Stimulated activated naive CD4-positive, alpha-beta T cell (primary cell): ENCODE results near the gene TTC7B.

Source experiments
- DNase-seq, 6 experiments: peaks; one replicate each; lab custom pipeline; 2025; lab: John Stamatoyannopoulos, UW

TTC7B gene

DNA sequence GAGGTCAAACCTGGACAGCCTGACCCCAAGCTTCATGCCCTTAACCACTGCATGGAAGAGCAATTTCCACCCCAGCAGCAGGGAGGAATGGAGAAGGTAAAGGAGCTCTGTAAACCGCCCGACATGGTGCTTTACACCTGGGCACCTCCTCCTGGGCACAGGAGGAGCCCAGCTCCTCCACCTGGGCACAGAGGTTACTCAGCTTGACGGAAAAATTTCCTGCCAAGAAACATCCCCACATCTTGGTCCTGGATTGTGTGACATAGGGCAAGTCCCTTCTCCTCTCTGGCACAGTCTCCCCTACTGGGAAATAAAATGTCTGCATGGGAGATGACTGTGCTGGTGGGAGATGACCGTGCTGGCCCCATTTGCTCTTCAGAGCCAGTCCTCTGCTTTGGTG lies 40.8 kb downstream of the TTC7B start:
- no peak for DNase-seq

DNA sequence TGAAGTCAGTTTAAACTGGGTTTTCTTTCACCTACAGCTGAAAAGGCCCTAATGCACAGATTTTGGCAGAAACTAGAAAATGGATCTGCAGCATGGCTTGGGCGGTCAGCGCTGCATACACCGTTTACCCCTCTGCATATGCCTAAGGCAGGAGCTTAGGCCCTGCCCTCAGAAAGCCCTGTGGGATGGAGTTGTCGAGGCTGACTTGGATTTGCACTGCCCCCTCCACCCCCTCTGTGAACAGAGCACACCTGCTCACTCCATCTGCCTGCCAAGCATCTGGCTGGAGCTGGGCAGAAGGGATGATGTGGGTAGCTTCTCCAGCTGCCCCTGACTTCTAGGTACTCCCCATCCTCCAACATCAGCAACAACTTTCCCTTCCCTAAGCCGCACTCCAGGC lies 41.9 kb downstream of the TTC7B start:
- DNase-seq = no peak

DNA sequence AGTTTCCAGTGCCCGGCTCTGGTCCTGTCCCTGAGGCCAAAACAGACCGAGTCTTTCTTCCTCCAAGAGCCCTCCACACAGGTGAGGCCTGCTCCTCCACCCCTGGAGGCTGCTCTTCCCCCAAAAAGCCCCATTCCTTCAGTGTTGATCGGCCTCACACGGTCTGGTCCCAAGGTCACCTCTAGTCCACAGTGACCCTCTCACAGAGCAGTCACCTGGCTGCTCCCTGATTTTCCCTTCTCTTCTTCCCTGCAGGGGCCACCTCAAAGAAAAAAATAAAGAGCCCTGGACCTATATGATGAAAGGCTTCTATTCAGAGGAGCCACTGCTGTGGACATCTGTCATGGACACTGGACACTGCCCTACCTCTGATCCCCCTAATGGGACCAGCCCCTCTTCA lies 42.5 kb downstream of the TTC7B start:
- no peak for DNase-seq

DNA sequence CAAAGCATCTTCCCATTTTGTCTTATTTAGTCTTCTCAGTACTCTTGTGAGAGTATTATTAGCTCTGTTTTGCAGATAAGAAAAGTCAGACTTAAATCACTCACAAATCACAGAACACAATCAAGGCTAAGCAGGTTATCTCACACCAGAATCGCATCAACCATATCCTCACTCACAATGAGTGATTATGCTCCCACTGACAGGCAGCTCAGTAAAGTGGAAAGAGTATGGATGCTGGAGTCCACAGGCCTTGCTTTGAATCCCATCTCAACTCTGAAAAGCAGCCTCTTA lies 43.1 kb downstream of the TTC7B start:
- DNase-seq = no peak

DNA sequence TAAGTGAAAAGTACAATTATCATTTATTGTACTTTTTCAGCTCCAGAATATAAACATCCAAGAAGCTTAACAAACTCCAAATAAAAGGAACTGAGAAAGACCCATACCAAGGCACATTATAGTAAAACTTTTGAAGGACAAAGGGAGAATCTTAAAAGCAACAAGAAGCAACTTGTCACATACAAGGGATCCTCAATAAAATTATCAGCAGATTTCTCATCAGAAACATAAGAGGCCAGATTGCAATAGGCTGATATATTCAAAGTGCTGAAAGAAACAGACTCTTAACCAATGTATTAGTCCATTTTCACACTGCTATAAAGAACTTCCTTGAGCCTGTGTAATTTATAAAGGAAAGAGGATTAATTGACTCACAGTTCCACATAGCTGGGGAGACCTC lies 48.3 kb downstream of the TTC7B start:
- DNase-seq = no peak

DNA sequence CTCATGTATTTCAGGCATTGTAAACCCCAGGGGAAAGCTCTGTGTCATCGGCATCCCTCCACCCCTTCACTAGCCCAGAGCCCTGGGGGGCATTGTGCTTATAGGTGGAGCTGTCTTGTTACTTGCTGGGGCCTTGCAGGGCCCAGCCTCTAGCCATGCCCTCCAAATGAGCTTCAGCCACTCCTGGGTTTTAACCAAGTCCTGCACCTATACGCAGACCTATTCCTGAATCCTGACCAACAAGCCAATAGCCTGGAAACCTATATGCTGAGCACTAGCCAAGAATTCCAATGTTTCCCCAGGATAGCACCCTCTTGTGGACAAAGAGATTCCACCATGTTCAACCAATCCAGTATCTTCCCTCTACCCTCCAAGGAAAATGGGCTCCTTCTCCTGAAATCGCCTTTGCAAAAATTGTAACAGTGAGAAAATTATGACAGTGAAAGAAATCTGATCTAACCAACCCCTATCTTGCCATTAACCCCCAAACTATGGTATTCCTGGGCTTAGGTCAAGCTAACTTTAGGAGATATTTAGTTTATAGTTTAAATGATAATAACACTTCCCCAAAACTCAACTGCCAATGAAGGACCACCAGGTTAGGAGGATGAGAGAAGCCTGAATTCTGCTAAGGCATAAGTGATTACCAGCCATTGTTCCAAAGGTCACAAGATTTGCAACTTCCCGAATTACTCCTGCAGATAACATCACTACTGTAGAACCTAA lies 55.5 kb downstream of the TTC7B start:
- DNase-seq = no peak

DNA sequence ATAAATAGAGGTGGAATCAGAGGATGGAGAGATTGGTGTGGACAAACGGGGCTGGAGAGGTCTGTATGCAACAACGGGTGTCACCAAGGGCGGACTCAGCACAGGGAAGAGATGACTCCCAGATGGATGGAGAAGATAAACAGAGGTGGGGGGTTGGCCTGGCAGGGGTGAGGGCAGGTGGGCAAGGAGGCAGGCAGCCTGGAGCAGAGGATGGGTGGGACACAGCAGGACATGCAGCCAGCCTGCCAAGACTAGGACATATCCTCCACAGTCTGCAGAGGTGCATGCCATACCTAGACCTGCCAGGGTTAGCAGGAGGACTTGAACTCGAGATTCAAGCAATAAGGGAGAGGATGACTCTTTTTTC lies 56.2 kb downstream of the TTC7B start:
- no peak for DNase-seq

DNA sequence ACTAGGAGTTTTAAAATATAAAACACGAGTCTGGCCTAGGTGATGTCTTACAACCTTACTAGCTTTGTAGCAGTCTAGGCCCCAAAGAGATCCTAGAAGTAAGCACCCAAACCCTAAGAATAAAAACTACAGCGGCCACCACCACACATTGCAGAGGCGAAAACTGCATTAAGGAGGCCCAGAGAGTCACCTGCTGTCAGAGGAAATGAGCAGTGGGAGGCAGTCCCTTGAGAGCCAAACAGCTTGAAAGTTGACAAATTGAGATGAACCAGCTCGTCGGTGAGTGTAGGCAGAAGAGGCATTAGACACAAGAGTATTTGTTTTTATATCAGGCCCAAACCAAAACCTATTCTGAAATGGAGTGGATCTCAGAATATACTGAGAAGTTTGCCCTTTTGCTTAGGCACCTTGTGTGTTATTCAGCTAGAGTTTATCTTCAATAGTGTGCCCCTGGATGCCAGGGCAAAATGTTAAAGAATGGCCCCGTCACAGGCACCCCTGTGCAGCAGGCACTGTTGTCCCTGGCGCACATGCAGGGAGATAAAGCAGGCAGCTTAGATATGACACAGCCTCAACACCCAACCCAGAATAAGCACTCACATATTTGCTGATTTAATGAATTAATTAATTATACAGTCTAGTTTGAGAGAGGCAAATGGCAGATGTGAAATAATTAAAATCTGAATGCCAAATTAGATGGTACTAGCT lies 56.7 kb downstream of the TTC7B start:
- DNase-seq = peak in 4 of 6 experiments; percentile 8 to 33 (median 12)

DNA sequence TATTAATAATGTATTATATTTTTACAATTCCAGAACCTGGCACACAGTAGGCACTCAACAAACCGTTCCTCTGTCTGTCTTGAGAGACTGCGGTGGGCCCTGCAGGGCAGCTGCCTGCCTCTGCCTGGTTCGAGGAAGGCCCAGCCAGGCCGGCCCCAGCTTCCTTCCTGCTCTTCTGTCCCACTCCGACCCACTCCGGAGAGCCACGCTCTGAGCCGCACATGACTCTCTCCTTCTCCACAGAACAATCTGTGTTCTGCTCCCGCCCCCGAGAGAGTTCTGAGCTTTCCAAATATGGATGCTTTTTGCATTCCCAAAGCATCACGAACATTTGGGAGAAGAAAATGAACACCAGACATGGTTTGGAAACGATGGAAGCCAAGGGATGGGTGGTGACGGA lies 57.3 kb downstream of the TTC7B start:
- DNase-seq = peak in 1 of 6 experiments; percentile 1

DNA sequence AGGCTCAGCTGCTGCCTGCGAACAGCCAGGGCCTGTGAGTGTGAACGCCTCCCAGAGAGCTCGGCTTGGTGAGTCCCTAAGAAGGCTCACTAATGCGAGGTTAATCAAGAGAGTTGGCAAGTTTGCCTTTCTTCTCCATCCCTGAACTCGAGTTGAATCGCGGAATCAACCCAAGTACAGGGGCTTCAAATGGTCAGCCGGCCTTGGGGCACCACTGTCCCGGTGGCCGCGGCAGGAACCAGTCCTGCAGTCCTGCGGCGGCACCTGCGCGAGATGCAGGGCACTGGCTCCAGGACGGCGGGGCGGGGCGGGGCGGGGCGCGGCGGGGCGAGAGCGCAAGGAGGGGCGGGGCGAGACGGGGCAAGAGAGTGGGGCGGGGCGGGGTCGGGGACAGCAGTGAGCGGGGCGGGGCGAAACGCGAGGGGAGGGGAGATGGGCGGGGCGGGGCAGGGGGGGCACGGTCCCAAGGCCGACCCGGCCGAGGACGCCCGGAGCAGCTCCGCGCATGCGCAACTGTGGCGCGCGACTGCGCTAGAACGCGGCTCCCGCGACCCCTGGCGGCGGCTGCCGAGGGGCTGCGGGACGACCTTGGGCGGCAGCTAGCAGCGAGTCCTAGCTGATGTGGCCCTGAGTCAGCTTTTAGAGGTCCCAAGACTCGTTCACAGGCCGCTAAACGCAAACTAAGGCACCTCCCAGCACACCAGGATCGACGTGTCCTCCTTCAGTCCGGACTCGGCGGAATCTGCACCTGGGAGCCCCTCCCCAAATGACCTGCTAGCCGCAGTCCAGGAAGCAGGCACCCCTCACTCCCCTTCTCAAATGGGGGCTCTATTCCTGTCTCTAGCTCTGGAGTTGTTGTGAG lies 58.0 kb downstream of the TTC7B start:
- peak; percentile 88 to 96 (median 94) for DNase-seq

DNA sequence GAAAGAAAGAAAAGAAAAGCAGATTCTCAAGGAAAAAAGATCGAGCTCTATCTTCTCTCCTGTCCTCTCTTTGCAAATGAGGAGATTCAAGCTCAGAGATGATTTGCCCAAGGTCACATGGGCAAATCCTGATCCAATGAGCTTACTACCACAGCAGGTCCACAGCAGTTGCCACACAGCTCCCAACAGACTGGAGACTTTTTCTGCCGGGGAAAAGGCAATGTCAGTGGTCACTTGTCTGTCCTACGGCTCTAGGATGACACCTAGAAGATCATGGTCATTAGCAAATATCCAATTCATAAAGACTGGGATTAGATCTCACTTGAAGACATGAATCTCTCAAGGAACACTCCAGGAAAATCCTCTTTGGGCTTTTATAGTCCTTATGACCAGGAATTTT lies 58.8 kb downstream of the TTC7B start:
- no peak for DNase-seq

DNA sequence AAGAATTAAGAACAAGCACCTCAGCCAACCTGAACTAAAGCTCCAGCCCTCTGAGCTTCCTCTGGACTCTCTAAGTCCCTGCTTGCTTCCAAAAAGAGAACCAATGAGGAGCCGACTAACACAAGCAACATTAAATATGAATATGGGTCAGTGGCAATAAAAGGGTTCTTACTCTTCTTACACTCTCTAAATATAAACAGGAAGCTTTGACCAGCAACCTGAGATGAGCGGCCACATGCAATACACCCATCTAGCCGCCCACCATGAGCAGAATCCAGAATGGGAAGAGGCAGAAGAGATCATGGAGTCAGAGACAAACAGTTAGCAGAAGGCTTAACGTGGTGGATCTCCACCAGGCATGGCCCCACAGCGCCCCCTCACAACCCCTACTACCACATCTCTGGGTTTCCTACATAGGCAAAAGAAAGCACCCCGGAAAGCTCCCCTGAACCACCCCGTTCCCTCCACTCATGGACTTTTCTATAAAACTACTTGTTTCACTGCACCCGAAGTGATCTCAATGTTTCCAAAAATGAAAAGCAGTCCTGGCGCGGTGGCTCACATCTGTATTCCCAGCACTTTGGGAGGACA lies 59.4 kb downstream of the TTC7B start:
- DNase-seq = no peak

DNA sequence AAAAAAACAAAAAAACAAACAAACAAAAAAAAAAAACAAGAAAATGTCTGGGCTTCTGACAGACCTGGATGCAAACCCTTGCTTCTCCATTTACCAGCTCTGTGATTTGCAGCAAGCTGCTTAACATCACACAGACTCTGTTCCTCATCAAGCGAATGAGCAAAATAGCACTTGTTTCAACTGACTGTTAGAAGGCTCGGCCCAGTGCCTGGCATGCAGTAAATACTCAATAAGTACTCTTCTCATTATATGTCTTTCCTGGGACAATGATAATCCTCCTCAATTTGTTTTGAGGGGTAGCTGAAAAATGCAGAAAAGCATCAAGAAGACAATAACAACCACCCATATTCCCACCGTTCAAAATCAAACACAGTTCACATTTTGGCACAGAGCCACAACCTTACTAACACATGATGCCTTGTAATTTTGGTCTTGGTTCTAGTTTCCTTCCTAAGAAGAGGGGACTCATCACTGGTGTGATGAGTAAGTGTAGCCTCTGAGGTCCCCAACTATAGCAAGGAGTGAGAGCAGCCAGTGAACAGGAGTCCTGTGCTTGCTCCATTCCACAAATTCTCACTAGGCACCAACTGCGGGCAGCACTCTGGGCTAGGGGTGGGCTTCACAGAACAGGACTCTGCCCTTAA lies 60.4 kb downstream of the TTC7B start:
- DNase-seq = no peak

DNA sequence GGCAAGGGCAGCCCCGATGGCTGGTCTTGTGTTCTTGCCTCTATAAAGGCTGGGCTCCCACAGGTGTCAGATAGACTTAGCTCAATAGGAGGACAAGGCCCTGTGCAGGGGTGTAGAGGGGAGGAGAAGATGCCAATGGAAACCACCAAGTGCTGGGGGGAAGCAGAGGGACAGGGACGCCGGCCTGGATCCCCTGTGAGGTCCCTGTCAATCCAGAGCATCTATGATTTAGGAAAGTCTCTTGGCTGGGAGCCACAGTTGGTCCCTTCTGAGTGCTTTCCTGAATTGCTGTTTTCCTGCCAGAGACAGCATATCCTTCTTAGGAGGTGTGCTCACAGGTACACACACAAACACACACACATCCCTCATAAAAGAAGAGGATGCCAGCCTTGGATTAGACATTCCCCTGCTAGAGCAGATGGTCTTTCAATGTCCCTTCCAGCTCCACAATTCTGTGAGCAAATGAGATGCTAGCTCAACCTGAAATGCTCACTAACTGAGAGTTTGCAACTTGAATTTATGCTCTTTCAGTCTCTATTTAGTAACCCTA lies 62.7 kb downstream of the TTC7B start:
- DNase-seq = no peak

DNA sequence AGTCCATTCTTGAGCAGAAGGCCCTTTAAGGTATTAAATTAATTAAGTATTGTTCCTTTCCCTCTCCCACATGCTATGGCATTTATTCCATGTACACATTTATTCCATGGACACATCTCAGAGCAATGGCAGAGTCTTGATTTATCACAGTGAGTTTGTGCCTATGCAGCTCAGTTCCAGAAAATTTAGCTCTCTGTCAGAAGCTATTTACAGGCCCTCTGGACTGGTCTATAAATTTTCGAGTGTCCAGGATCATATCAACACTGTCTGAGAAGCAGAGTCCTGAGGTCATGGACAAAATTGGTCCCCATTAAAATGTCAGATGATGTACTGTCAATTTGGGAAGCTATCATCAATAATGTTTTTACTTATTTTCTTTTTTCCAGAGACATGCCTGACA lies 65.5 kb downstream of the TTC7B start:
- DNase-seq = no peak

DNA sequence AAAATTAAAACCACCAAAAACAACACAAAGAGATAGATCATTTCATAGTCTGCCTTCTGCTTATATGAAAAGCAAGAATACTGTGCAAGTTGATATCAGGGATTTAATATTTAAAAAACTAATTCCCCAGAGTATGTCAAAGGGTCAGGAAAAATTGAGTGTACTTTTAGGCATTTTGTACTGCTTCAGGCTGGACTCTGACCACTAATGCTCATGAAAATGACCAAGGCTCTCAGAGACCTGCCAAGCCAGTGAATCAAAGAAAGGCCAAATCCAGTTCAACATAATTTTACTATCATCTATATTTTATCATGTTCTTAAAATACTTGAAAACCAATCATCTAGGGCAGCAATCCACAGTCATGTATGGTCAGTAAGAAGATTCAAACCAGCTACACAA lies 66.0 kb downstream of the TTC7B start:
- no peak for DNase-seq

DNA sequence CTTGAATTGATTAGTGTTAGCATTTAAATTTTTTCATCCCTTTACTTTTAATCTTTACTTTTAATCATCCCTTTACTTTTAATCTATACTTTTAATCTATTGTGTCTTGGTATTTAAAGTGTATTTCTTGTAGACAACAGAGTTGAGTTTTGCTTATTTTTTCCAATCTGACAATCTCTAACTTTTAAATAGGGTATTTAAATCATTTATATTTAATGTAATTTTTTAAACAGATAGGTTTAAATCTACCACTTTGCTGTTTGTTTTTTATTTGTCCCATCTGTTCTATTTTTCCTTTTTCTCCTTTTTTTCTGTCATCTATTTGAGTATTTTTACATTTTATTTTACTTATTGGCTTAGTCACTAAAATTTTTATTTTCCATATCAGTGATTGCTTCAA lies 68.3 kb downstream of the TTC7B start:
- no peak for DNase-seq

DNA sequence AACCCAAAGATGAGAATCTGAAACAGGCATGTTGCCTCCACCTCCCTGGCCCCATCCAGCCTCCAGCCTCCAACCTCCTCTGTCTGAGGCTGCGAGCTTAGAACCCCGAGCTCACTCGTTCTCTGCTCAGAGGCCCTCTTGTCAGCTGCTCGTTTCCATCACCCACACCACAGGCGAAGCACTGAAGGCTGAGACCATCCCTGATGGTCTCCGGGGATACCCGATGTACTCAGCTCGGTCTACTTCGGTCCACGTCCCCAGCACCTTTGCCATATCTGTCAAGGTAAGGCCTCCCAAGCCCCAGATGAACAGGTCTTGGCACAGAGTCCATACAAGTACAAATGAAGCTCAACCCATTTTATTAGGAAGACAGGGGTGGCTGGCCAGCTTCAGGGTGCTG lies 72.4 kb downstream of the TTC7B start:
- DNase-seq = no peak

DNA sequence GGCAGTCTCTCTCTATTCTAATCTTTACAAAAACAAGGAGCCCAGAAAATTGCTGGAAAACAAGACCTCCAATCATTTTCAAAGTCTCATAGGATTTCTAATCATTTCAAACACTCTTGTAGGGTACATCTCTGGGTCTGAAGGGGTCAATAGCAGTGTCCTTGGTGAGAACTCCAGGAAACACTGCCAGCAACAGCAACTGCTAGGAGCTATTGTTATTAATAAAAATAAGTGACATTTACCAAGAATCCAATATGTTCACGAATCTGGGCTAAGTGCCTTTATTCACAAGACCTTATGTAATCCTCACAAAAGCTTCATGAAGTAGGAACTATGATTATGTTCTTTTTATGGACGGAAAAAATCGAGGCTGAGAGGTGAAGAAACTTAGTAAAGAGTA lies 72.8 kb downstream of the TTC7B start:
- DNase-seq = no peak

DNA sequence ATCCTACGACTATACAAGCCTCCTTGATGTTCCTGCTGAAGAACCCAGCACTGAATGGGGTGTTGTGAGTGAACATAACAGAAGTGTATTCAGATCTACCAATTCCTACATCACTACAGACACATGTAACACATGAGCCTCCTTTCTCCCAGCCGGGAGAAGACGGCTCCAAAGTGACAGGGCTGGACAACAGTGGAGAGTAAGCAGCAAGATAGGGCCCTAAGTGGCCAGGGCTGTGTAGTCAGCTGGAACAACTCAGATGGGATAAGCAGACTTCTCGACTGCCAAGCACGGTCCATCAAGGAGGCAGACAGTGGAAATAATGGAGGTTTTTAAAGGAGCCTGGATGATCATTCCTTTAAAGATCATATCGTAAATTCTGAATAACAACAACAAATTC lies 73.5 kb downstream of the TTC7B start:
- DNase-seq = no peak

DNA sequence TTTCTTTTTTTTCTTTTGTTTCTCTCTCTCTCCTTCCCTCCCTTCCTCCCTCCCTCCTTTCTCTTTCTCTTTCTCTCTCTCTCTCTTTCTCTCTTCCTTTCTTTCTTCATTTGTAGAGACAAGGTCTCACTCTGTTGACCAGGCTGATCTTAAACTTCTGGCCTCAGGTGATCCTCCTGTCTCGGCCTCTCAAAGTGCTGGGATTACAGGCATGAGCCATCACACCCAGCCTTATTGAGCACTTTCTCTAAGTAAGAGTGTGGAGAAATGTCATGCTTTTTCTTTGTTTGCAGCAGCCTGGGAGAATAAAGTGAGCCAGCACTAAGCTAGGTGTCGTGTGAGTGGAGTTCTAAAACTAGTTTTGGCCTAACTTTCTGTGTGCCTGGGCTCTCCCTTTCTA lies 74.0 kb downstream of the TTC7B start:
- no peak for DNase-seq

DNA sequence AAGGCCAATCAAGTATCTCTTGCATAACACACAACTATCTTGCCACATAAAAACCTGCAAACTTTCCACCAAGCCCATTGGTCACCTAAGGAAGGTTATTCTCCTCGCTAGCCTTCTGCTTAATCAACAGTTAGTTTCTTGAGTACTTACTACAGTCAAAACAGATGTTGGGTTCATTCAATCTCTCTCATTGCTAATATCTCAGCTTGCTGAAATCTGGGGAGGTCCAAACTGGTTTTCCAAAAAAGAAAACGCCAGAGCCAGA lies 74.6 kb downstream of the TTC7B start:
- DNase-seq = no peak
